ENCODE measurements around the gene DNAAF3. TPM values are rescaled to one million over a fixed set of nuclear protein-coding genes. Genes with fewer than 3 reads are reported as not detected.

Gene DNAAF3
- total RNA-seq, 1 donor from 2014 or later = 9.1 TPM

GRCh38 chr19:55149078-55150003 lies 17.1 kb downstream of the DNAAF3 start, which contains the start of gene TNNT1:
TSS of gene TNNT1 (minus strand) at chr19:55149206. CDS start at chr19:55147157, 2,049 bp downstream.
- H3K4me2 ChIP-seq = peak within 1 kb of the TSS; percentile 67

GRCh38 chr19:55147545-55148251 lies 18.7 kb downstream of the DNAAF3 start:
- H3K4me1 ChIP-seq = peaks cover 23% of the 10 kb centered on the region
- peaks cover 54% of the 10 kb centered on the region for H3K27me3 Mint-ChIP-seq (ENCODE audit: insufficient read depth, low read depth)
- no peaks in the 10 kb centered on the region for H3K27me3 ChIP-seq

More at GRCh38 chr19:55149078-55150003, 17.1 kb downstream of the DNAAF3 start, which contains the start of gene TNNT1:
- Histone ChIP-seq H2AFZ (replicated peaks) (peak within 1 kb of the TSS; percentile 8), H3K4me3 (peak within 1 kb of the TSS; percentile 26), H3K36me3 (no peaks in the 10 kb centered on the region), H3K4me1 (peaks cover 23% of the 10 kb centered on the region), H3K27me3 (no peaks in the 10 kb centered on the region), H3K9ac (no peak within 1 kb of the TSS), H3F3A (ENCODE audit: low read depth) (peaks cover 42% of the 10 kb centered on the region), H3K9me3 (ENCODE audit: low read depth) (no peaks in the 10 kb centered on the region), H3K27ac (no peak within 1 kb of the TSS), H3K79me2 (ENCODE audit: low read depth) (no peaks in the 10 kb centered on the region), H4K20me1 (ENCODE audit: low read depth) (no peaks in the 10 kb centered on the region)
- Mint-ChIP-seq H3K4me1 (peaks cover 19% of the 10 kb centered on the region), H3K9me3 (peaks cover 2% of the 10 kb centered on the region), H3K36me3 (peaks cover 2% of the 10 kb centered on the region), H3K27ac (peak within 1 kb of the TSS; percentile 81), H3K27me3 (ENCODE audit: insufficient read depth, low read depth) (peaks cover 47% of the 10 kb centered on the region), H3K4me3 (peak within 1 kb of the TSS; percentile 55)
- no peak for TF ChIP-seq EZH2phosphoT487 (IDR thresholded peaks at IDR 0.05)
- peak; percentile 78 for DNase-seq (ENCODE audit: low spot score)

GRCh38 chr19:55146705-55147273 lies 19.6 kb downstream of the DNAAF3 start:
- peaks cover 23% of the 10 kb centered on the region for H3K4me1 ChIP-seq
- H3K27ac ChIP-seq = peak overlapping the region; percentile 13
- Mint-ChIP-seq H3K4me3 (peak overlapping the region; percentile 53), H3K27ac (no peak overlapping the region), H3K9me3 (peaks cover under 1% of the 10 kb centered on the region), H3K36me3 (no peaks in the 10 kb centered on the region), H3K27me3 (ENCODE audit: insufficient read depth, low read depth) (peaks cover 50% of the 10 kb centered on the region), H3K4me1 (peaks cover 19% of the 10 kb centered on the region)
- no peaks in the 10 kb centered on the region for H3K36me3 ChIP-seq
- no peak for TF ChIP-seq EZH2 (IDR thresholded peaks at IDR 0.05)
- TF ChIP-seq CTCF (IDR thresholded peaks at IDR 0.05) = no peak
- no peak for TF ChIP-seq EZH2phosphoT487 (IDR thresholded peaks at IDR 0.05)
- DNase-seq (ENCODE audit: low spot score) = peak; percentile 91
- no peaks in the 10 kb centered on the region for H3K27me3 ChIP-seq
- no peaks in the 10 kb centered on the region for H3K79me2 ChIP-seq (ENCODE audit: low read depth)
- peak overlapping the region; percentile 71 for H3K4me2 ChIP-seq
- no peak overlapping the region for H3K9ac ChIP-seq
- no peaks in the 10 kb centered on the region for H3K9me3 ChIP-seq (ENCODE audit: low read depth)
- H3F3A ChIP-seq (ENCODE audit: low read depth) = peaks cover 47% of the 10 kb centered on the region
- no peaks in the 10 kb centered on the region for H4K20me1 ChIP-seq (ENCODE audit: low read depth)
- peak overlapping the region; percentile 57 for H3K4me3 ChIP-seq
- peak overlapping the region; percentile 73 for H2AFZ ChIP-seq (replicated peaks)

More at GRCh38 chr19:55147545-55148251, 18.7 kb downstream of the DNAAF3 start:
- H3K9me3 Mint-ChIP-seq = peaks cover 2% of the 10 kb centered on the region
- Histone ChIP-seq H2AFZ (replicated peaks) (no peak overlapping the region), H3K9ac (no peak overlapping the region), H3K36me3 (no peaks in the 10 kb centered on the region), H3K4me3 (peak overlapping the region; percentile 13), H3F3A (ENCODE audit: low read depth) (peaks cover 45% of the 10 kb centered on the region), H3K79me2 (ENCODE audit: low read depth) (no peaks in the 10 kb centered on the region), H3K27ac (no peak overlapping the region), H3K9me3 (ENCODE audit: low read depth) (no peaks in the 10 kb centered on the region), H3K4me2 (peak overlapping the region; percentile 67), H4K20me1 (ENCODE audit: low read depth) (no peaks in the 10 kb centered on the region)
- peak; percentile 83 for DNase-seq (ENCODE audit: low spot score)
- H3K27ac Mint-ChIP-seq = no peak overlapping the region
- H3K4me3 Mint-ChIP-seq = no peak overlapping the region
- no peaks in the 10 kb centered on the region for H3K36me3 Mint-ChIP-seq
- TF ChIP-seq CTCF (IDR thresholded peaks at IDR 0.05) (no peak), EZH2 (IDR thresholded peaks at IDR 0.05) (no peak), EZH2phosphoT487 (IDR thresholded peaks at IDR 0.05) (no peak)
- H3K4me1 Mint-ChIP-seq = peaks cover 19% of the 10 kb centered on the region

Data from neural progenitor cell (in vitro differentiated cells).